ENCODE results near the gene ACKR2. TPM values are rescaled to one million over a fixed set of nuclear protein-coding genes. Genes with fewer than 3 reads are reported as not detected.

The ACKR2 gene
- total and polyA plus RNA-seq, 2 of the 13 experiments (the other 11 are each of a cell fraction or from before 2014, with no cell fraction given) = 1.1 to 1.9 TPM

DNA sequence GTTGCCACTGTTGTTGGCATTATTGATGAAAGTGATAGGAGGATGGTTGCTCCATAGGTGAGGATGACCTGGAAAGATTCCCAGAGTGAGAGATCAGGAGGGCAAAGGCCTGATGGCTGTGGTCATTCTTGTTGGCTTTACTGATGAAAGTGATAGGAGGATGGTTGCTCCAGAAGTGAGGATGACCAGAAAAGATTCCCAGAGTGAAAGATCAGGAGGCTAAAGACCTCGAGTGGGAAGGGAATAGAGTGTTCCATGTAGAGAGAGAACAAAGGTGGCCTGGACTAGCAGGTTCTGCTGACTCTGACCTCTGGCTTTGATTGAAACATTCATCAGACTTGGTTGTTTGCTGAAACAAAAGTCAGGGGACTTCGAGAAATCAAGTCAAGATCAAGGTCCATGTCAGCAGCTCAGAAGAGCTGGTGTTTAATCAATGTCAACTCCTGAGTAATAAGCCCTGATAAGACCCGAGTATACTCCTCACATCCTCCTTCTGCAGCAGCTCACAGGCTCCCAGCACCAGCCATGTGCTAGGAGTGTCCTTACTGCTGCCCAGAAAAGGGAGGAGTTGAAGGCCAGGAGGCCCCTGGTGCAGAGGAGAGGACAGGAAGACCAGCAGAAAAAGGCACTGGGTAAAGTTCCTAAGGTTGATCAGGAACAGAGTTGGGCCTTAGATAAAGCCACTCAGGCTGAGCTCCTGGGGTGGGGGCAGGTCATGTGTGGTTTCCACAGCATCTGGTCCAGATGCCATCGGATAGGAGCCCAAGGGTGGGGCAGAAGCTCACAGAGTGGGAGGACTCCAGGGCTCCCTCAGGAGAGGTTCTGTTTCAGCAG is 46.5 kb downstream of the ACKR2 start:
- intact Hi-C loops (cut with micrococcal nuclease; ENCODE audit: unreplicated experiment) (loop anchor here (1.0 kb wide), 1 partner anchor 51 kb away; the partner anchor contains the start of gene HIGD1A), in situ Hi-C loops (cut with HindIII; ENCODE audit: extremely low pct_ligation_motif_present, low pct_unique_long_range_greater_than_20kb) (no loop called here)
- H2AFZ ChIP-seq (ENCODE audit: low read length) = no peak overlapping the region
- ATAC-seq (peak; percentile 87), DNase-seq (ENCODE audit: low spot score) (peak; percentile 99), FAIRE-seq (peak; percentile 96)
- ChIA-PET CTCF (ENCODE audit: low intra/inter-chr PET ratio, low total read pairs) (no interaction called here), POLR2A (interaction anchor here (0.8 to 2.7 kb wide), 11 partner anchors 9 to 100 kb away, joined by 3 to 32 read pairs (median 5); partner anchors contain the start of genes CYP8B1 and HIGD1A)
- H4K20me1 ChIP-seq (ENCODE audit: insufficient read depth, low read length) = no peaks in the 10 kb centered on the region
- H3K79me2 ChIP-seq (ENCODE audit: insufficient read depth, low read length) = no peaks in the 10 kb centered on the region
- H3K4me1 ChIP-seq (ENCODE audit: insufficient read depth, low read length) = peaks cover 74% of the 10 kb centered on the region
- H3K4me3 ChIP-seq (replicated peaks in 1 of 3; ENCODE audit: insufficient read depth in 1 of 3, low read depth in 2 of 3, low read length in 3 of 3) = peak overlapping the region in 1 of 3 experiments; percentile 39; a peak in 1 of 6 replicates
- no peaks in the 10 kb centered on the region for H3K27me3 ChIP-seq (ENCODE audit: control insufficient read depth in 1 of 2, insufficient read depth in 2 of 2, low read length in 2 of 2)
- H3K4me2 ChIP-seq (ENCODE audit: low read depth, low read length) = peak overlapping the region; percentile 73
- H3K9ac ChIP-seq (ENCODE audit: insufficient read depth, low read depth, low read length) = peak overlapping the region; percentile 75
- H3K36me3 ChIP-seq (replicated peaks in 1 of 2; ENCODE audit: control insufficient read depth in 1 of 2, insufficient read depth in 2 of 2, low read length in 2 of 2) = no peaks in the 10 kb centered on the region
- 0% methylated on average over 4 of the region's 4 CpGs for WGBS (ENCODE audit: low lambda C conversion rate)
- no peaks in the 10 kb centered on the region; the same call in 1 of the 2 replicates for H3K9me3 ChIP-seq (ENCODE audit: low read length)
- peak overlapping the region; percentile 98 for H3K27ac ChIP-seq (ENCODE audit: extremely low read length, insufficient read depth, low read length)
- TSS peak; percentile 56 for BruUV-seq (replicated peaks)
- TF ChIP-seq NONO (IDR thresholded peaks at IDR 0.05) (no peak), NONO (CRISPR knock-in tag; conservative IDR thresholded peaks at IDR 0.05) (no peak), JUN (CRISPR knock-in tag; IDR thresholded peaks at IDR 0.05) (peak; percentile 85), HES4 (CRISPR knock-in tag; IDR thresholded peaks at IDR 0.05; ENCODE audit: borderline replicate concordance) (no peak), DMTF1 (CRISPR knock-in tag; IDR thresholded peaks at IDR 0.05) (no peak), HNF1B (CRISPR knock-in tag; IDR thresholded peaks at IDR 0.05) (peak; percentile 18; the same call in 1 of the 2 replicates), ZBTB7A (CRISPR knock-in tag; IDR thresholded peaks at IDR 0.05) (no peak; the same call in 1 of the 2 replicates), SP140L (CRISPR knock-in tag; IDR thresholded peaks at IDR 0.05; ENCODE audit: borderline replicate concordance) (no peak), ZFAT (CRISPR knock-in tag; conservative IDR thresholded peaks at IDR 0.05) (no peak), SIX4 (CRISPR knock-in tag; IDR thresholded peaks at IDR 0.05) (peak; percentile 95), ZNF274 (CRISPR knock-in tag; IDR thresholded peaks at IDR 0.05) (no peak), CHCHD3 (CRISPR knock-in tag; IDR thresholded peaks at IDR 0.05) (no peak), U2AF1 (optimal IDR thresholded peaks at IDR 0.05; ENCODE audit: low read depth, low read length) (no peak), MAF1 (CRISPR knock-in tag; IDR thresholded peaks at IDR 0.05; ENCODE audit: borderline replicate concordance) (no peak), ZNF557 (CRISPR knock-in tag; IDR thresholded peaks at IDR 0.05) (no peak)
- TF ChIP-seq, protein P1, sequence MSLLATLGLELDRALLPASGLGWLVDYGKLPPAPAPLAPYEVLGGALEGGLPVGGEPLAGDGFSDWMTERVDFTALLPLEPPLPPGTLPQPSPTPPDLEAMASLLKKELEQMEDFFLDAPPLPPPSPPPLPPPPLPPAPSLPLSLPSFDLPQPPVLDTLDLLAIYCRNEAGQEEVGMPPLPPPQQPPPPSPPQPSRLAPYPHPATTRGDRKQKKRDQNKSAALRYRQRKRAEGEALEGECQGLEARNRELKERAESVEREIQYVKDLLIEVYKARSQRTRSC (CRISPR knock-in tag; IDR thresholded peaks at IDR 0.05; ENCODE audit: low read depth) = no peak
- TF ChIP-seq, protein P2, sequence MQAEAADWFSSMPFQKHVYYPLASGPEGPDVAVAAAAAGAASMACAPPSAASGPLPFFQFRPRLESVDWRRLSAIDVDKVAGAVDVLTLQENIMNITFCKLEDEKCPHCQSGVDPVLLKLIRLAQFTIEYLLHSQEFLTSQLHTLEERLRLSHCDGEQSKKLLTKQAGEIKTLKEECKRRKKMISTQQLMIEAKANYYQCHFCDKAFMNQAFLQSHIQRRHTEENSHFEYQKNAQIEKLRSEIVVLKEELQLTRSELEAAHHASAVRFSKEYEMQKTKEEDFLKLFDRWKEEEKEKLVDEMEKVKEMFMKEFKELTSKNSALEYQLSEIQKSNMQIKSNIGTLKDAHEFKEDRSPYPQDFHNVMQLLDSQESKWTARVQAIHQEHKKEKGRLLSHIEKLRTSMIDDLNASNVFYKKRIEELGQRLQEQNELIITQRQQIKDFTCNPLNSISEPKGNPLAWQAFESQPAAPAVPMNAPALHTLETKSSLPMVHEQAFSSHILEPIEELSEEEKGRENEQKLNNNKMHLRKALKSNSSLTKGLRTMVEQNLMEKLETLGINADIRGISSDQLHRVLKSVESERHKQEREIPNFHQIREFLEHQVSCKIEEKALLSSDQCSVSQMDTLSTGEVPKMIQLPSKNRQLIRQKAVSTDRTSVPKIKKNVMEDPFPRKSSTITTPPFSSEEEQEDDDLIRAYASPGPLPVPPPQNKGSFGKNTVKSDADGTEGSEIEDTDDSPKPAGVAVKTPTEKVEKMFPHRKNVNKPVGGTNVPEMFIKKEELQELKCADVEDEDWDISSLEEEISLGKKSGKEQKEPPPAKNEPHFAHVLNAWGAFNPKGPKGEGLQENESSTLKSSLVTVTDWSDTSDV (CRISPR knock-in tag; IDR thresholded peaks at IDR 0.05) = no peak
